ENCODE data around the gene MYO1H. TPM values are rescaled to one million over a fixed set of nuclear protein-coding genes. Genes with fewer than 3 reads are reported as not detected.

MYO1H gene
- total and polyA plus RNA-seq, 2 of the 8 experiments (the other 6 are each of a cell fraction or from before 2014, with no cell fraction given): 0.03 TPM; not detected in 1

GRCh38 chr12:109346920-109347319 is 780 bp upstream of the MYO1H start:
- H3K36me3 ChIP-seq (ENCODE audit: control insufficient read depth in 2 of 4, insufficient read depth in 4 of 4, low read length in 3 of 4): no peaks in the 10 kb centered on the region
- no peak overlapping the region for H3K18ac ChIP-seq (ENCODE audit: extremely low read depth, low read length)
- H4K91ac ChIP-seq (replicated peaks; ENCODE audit: insufficient read length, low read length): no peak overlapping the region
- FAIRE-seq (peak; percentile 24), DNase-seq (ENCODE audit: low read depth in 1 of 2, low spot score in 2 of 2) (peak in 1 of 2 experiments; percentile 63)
- peak; percentile 46; the same call in 1 of the 2 replicates for TF ChIP-seq SP2 (IDR thresholded peaks at IDR 0.05; ENCODE audit: low read length)
- peak; percentile 39 to 70 (median 57) for TF ChIP-seq CTCF (IDR thresholded peaks at IDR 0.05; ENCODE audit: control extremely low read depth in 1 of 3, insufficient read depth in 1 of 3, low read depth in 1 of 3, low read length in 3 of 3)
- peak; percentile 30 to 47 for TF ChIP-seq RAD21 (IDR thresholded peaks at IDR 0.05 in 1 of 2, conservative IDR thresholded peaks at IDR 0.05 in 1 of 2; ENCODE audit: low read depth in 2 of 2, low read length in 2 of 2)
- TF ChIP-seq CEBPB (IDR thresholded peaks at IDR 0.05; ENCODE audit: low read depth, low read length): no peak
- no peaks in the 10 kb centered on the region for H3K4me1 ChIP-seq (replicated peaks in 1 of 4; ENCODE audit: control insufficient read depth in 3 of 4, insufficient read depth in 4 of 4, low read length in 3 of 4)
- no peak overlapping the region for H3K9ac ChIP-seq (replicated peaks in 1 of 4; ENCODE audit: extremely low read depth in 1 of 4, low read depth in 3 of 4, low read length in 3 of 4)
- no peaks in the 10 kb centered on the region for H4K20me1 ChIP-seq (replicated peaks in 1 of 2; ENCODE audit: control insufficient read depth in 1 of 2, insufficient read depth in 2 of 2, low read length in 2 of 2)
- H3K14ac ChIP-seq (ENCODE audit: insufficient read length): no peak overlapping the region
- no peak overlapping the region for H4K5ac ChIP-seq (ENCODE audit: insufficient read length, low read depth, low read length)
- POLR2A ChIA-PET (ENCODE audit: partially characterized antibody): no interaction called here
- H3K9me3 ChIP-seq (ENCODE audit: insufficient read depth in 2 of 2, low read depth in 1 of 2, low read length in 1 of 2): no peaks in the 10 kb centered on the region
- no peaks in the 10 kb centered on the region for H3K27me3 ChIP-seq (replicated peaks in 1 of 4; ENCODE audit: control insufficient read depth in 3 of 4, extremely low read depth in 1 of 4, insufficient read depth in 3 of 4, low read length in 3 of 4)
- H3K23me2 ChIP-seq (ENCODE audit: low read depth, low read length): no peaks in the 10 kb centered on the region
- H2BK5ac ChIP-seq (ENCODE audit: low read depth, low read length): no peak overlapping the region
- no peak overlapping the region for H3K56ac ChIP-seq (replicated peaks; ENCODE audit: insufficient read length, low read depth, low read length)
- H2BK120ac ChIP-seq (replicated peaks; ENCODE audit: low read depth, low read length): no peak overlapping the region
- WGBS, 2 experiments (ENCODE audit: extremely low coverage in 1 of 2, insufficient coverage in 1 of 2, insufficient read length in 1 of 2, insufficient replicate concordance in 2 of 2, low coverage in 1 of 2, low lambda C conversion rate in 2 of 2, missing lambda C conversion rate in 1 of 2): 75% methylated on average over 3 of the region's 3 CpGs; no CpG with 5 or more reads in 1 of the 2 experiments
- H2AK5ac ChIP-seq (ENCODE audit: low read depth, low read length): no peak overlapping the region
- no peak overlapping the region for H3K4me3 ChIP-seq (ENCODE audit: extremely low read depth in 1 of 4, insufficient read depth in 2 of 4, low read depth in 3 of 4, low read length in 4 of 4)
- no peak overlapping the region for H3K4me2 ChIP-seq (ENCODE audit: insufficient read depth in 1 of 2, low read depth in 2 of 2, low read length in 2 of 2)
- H2BK12ac ChIP-seq (ENCODE audit: low read depth, low read length): no peak overlapping the region
- H3K4ac ChIP-seq (replicated peaks; ENCODE audit: insufficient read length, low read depth, low read length): no peak overlapping the region
- H3K79me1 ChIP-seq (ENCODE audit: low read depth, low read length): no peaks in the 10 kb centered on the region
- H2AFZ ChIP-seq (ENCODE audit: low read length): no peak overlapping the region
- CTCF ChIA-PET (ENCODE audit: partially characterized antibody): interaction anchor here (0.6 to 2.0 kb wide), 14 partner anchors 13 to 371 kb away, joined by 3 to 11 read pairs (median 4); no protein-coding TSS in a partner anchor
- no peaks in the 10 kb centered on the region for H3K79me2 ChIP-seq (ENCODE audit: control insufficient read depth in 1 of 2, insufficient read depth in 2 of 2, low read length in 2 of 2)
- H2BK20ac ChIP-seq (ENCODE audit: low read length): no peak overlapping the region
- no peak overlapping the region for H4K8ac ChIP-seq (ENCODE audit: extremely low read depth, insufficient read depth, low read length)
- no peak overlapping the region for H3K23ac ChIP-seq (ENCODE audit: insufficient read length)
- H3K27ac ChIP-seq (ENCODE audit: low read depth, low read length): no peak overlapping the region
- H2BK15ac ChIP-seq (ENCODE audit: low read length): no peak overlapping the region
